Sigmoid colon (tissue), 4 donors: ENCODE measurements around the gene CENPU.

Experiments used
- POLR2AphosphoS5 ChIP-seq, 4 donors: sonication (generic); formaldehyde crosslinking; IDR thresholded peaks; one replicate each; pipeline ENCODE4 v1.6.1; 2017; ENCODE audit warnings: antibody characterized with exemption in 4 of 4
- TF ChIP-seq, protein P1 (sequence below), 4 experiments: fragments of 450-650 bp in 3 of 4; fragments of 200-600 bp in 1 of 4; IDR thresholded peaks; one replicate each; pipeline ENCODE4 v1.5.1; 2016 to 2019; ENCODE audit warnings: antibody characterized with exemption in 4 of 4, mild to moderate bottlenecking in 3 of 4, moderate library complexity in 2 of 4

- TF ChIP-seq, protein P1, sequence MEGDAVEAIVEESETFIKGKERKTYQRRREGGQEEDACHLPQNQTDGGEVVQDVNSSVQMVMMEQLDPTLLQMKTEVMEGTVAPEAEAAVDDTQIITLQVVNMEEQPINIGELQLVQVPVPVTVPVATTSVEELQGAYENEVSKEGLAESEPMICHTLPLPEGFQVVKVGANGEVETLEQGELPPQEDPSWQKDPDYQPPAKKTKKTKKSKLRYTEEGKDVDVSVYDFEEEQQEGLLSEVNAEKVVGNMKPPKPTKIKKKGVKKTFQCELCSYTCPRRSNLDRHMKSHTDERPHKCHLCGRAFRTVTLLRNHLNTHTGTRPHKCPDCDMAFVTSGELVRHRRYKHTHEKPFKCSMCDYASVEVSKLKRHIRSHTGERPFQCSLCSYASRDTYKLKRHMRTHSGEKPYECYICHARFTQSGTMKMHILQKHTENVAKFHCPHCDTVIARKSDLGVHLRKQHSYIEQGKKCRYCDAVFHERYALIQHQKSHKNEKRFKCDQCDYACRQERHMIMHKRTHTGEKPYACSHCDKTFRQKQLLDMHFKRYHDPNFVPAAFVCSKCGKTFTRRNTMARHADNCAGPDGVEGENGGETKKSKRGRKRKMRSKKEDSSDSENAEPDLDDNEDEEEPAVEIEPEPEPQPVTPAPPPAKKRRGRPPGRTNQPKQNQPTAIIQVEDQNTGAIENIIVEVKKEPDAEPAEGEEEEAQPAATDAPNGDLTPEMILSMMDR (IDR thresholded peaks at IDR 0.05), result no peak
- no peak for TF ChIP-seq POLR2AphosphoS5 (IDR thresholded peaks at IDR 0.05)
These were observed 34.4 kb upstream of the CENPU start for GRCh38 chr4:184768296-184768695.
